SIG-M5 treated with dmso at 0.1 percent for 504 hours (cell line): Measurements from ENCODE around the gene SRRT.

Experiments
- DNase-seq: peaks from one replicate; lab custom pipeline; 2025; ENCODE audit not compliant: unreplicated experiment; lab: John Stamatoyannopoulos, UW

SRRT gene

DNA sequence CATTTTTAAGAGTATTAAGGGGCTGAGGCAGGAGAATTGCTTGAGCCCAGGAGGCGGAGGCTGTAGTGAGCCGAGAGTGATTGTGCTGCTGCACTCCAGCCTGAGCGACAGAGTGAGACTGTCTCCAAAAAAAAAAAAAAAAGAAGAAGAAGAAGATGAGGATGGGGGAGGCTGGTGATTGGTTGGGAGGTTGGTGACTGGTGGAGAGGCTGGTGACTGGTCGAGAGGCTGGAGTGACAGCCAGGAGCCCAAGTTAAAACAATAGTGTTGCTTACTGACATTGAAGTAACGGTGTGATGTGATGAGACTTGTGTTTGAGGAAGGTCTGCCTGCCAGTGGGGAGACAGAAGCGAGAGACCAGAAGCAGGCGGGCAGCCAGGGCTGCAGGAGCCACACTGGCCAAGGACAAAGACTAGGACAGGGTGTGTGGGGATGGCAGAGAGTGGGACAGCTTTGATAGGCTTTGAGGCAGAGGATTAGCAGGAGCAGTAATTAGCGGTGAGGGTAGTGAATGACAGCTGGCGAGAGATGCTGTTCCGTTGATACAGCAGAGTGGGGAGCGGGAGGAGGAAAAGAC, 4.9 kb downstream of the SRRT start:
- no peak for DNase-seq

GRCh38 chr7:100880645-100881044, 5.7 kb downstream of the SRRT start:
- no peak for DNase-seq

- no peak for DNase-seq
These were observed 6.2 kb downstream of the SRRT start for GRCh38 chr7:100881136-100881535.

GRCh38 chr7:100882201-100882600, 7.3 kb downstream of the SRRT start:
- no peak for DNase-seq

GRCh38 chr7:100882785-100883526, 8.1 kb downstream of the SRRT start:
- DNase-seq = no peak

DNA sequence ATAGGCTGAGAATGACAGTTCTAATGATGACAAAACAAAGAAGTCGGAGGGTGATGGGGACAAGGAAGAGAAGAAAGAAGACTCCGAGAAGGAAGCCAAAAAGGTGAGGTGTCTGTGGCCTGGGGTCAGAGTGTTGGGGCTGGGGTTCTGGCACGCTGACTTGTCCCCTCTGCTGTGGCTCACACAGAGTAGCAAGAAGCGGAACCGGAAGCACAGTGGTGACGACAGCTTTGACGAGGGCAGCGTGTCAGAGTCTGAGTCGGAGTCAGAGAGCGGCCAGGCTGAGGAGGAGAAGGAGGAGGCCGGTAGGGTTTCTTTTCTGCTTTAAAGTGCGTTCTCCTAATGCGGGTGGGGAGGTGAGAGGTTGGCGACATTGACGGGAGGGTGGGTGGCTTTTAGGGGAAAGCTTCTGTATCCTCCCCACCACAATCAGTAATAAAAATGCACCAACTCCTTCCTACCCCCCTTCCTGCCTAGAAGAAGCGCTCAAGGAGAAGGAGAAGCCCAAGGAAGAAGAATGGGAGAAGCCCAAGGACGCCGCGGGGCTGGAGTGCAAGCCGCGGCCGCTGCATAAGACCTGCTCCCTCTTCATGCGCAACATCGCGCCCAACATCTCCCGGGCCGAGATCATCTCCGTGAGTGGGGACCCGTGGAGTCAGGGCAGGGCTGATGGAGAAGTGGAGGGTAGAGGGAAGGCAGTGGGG, 10.0 kb downstream of the SRRT start:
- peak; percentile 54 for DNase-seq

DNA sequence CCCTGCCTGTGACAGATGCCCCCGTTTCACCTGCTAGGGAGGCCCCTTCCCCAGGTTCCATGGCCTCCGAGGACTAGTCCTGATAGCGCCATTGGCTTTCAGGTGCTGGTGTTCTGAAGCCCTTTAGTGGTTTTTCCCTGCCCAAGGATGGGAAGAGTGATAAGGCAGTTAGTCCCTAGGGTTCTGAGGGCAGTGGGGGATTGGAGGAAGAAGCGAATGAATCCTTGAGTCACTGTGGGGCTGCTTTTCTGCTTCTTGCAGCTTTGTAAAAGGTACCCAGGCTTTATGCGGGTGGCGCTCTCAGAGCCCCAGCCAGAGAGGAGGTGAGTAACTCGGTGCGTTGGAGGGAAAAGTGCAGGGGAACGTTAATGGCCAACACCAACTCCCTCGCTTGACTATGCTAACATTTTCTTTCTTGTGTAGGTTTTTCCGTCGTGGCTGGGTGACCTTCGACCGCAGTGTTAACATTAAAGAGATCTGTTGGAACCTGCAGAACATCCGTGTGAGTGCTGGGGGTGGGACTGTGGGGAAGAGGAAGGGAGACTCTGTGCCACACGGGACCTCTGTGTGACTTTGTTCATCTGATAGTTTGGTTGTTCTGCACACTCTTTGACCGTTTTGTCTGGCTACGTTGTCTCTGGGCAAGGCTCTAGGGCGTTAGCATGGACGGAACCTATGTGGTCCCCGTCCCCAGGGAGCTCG, 10.7 kb downstream of the SRRT start:
- no peak for DNase-seq

- DNase-seq = no peak
These were observed 11.4 kb downstream of the SRRT start for GRCh38 chr7:100886142-100886935.

- DNase-seq = peak; percentile 59
These were observed 12.1 kb downstream of the SRRT start for GRCh38 chr7:100886936-100887515.

- DNase-seq = peak; percentile 93
These were observed 12.8 kb downstream of the SRRT start for GRCh38 chr7:100887516-100888290.

GRCh38 chr7:100888291-100888987, 13.5 kb downstream of the SRRT start:
- no peak for DNase-seq

DNA sequence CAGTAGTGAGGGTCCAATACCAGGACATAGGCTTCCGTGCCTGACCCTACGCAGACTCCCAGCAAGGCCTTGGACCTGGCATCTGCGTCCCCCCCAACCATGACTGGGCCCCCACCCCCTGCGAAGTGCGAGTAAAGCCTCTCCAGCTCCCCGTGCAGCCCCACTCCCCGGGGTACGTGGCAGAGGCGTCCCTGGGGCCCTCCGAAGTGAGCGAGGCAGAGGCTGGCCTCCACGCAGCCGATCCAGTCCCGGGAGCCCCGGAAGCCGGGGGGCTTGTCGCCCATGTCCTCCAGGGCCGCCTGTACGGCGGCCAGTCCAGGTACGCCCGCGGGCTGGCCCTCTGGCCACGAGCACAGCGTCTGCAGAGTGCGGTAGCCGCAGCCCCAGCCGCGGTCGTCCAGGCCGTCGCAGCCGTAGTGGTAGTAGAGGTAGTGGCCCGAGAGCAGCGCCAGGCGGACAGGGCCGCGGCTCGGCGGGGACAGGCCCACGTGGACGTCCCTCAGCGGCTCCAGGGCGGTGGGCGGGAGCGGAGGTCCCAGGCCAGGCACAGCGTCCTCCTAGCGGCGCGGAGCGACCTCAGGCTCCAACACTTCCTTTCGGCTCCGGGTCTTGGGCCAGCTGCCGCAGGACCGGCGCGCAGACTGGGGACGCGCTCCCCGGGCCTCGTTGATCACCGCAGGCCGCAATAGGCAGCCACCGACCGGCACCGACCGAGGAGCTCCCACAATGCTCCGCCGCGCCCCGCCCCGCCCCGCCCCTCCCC, 14.3 kb downstream of the SRRT start, which contains the start of gene UFSP1:
TSS of gene UFSP1 (minus strand) at position 728 of the 763 bp plus-strand sequence. CDS start at position 284, 444 bp downstream.
- no peak for DNase-seq

DNA sequence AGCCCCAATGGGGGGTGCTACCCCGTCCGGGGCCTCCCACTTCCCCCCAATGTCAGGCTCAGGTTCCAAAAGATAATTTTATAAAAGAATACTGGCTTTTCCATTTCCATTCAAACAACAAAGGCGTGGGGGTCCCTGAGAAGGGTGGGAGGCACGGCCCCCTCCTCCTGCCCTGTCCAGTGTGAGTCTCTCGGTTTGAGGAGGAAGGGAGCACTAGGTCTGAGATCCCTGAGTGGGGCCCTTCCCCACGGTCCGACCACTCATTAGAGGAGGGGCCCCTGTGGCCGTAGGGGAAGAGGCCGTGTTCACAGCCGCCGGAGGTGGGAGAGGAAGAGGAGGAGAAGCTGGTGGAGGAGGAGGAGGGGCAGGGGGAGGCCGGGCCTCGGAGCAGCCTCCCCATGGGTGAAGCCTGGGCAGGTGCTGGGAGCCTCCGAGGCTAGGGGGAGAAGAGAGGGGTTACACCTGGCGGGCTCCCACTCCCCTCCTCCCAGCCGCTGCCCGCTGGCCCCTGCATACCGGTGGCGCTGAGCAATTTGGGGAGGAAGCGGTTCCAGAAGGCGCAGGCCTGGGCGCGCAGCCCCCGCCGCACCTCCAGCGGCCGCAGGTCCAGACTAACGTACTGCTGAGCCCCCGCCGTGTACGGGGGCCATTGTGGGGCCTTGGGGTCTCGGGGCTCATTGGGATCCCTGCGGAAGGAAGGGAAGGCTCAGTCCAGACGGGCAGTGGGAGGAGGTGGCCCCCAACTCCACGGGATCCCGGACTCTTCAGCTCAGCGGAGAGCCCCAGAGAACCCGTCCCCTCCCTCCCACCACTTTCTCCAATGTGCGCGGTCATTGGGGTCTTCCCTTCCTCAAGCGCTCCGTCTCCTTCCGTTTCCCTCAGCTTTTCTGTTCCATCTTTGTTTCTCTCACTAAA, 16.0 kb downstream of the SRRT start:
- no peak for DNase-seq

- DNase-seq = no peak
These were observed 16.8 kb downstream of the SRRT start for GRCh38 chr7:100891568-100892247.

DNA sequence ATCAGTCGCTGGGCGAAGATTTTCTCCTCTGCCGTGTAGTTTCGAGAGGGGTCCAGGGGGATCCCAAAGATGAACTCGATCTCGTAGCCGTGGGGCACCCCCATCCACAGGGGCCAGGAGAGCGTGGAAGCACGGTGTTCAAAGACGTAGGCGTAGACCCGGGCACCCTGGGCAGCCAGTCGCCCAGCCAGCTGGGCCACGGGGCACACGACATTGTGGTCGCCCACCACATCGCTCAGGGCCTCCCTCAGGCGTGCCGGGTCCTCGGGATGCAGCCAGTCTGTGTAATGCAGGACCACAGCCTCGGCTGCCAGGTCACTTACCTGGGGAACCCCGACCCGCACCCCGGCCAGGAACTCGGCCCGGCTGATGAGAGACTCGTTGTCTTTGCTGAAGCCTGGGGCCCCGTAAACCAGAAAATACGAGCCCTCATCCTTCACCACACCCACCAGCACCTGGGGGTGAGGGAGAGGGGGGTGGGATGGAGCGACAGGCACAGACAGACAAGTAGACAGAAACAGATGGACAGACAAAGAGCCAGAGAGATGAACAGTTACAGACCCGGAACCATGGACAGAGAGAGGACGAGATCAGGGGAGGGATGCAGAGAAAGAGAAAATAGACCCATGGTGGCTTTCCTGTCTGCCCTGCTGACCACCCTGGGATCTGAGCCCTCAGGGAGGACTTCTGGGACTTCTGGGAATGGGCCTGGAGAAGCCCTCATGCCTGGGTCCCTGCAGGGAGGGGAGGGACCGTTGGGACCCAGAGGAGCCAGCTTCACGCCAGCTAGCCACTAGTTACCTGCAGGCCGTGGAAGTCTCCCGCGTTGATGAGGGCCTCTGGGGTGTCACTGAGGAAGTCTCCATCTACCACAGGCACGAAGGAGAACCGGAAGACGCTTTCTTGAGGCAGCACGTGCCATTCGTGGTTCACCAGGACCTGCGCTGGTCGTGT, 17.7 kb downstream of the SRRT start:
- DNase-seq = no peak
